ENCODE data around the gene CRIP3.

CRIP3 gene

GRCh38 chr6:43325876-43326275 is 17.2 kb upstream of the CRIP3 start:
- no peak for DNase-seq (ENCODE audit: low read depth)
- TF ChIP-seq CTCF (IDR thresholded peaks at IDR 0.05; ENCODE audit: low read length, missing control alignments), result no peak
- no peak overlapping the region for H3K4me3 ChIP-seq (replicated peaks; ENCODE audit: low read depth, low read length)

DNA sequence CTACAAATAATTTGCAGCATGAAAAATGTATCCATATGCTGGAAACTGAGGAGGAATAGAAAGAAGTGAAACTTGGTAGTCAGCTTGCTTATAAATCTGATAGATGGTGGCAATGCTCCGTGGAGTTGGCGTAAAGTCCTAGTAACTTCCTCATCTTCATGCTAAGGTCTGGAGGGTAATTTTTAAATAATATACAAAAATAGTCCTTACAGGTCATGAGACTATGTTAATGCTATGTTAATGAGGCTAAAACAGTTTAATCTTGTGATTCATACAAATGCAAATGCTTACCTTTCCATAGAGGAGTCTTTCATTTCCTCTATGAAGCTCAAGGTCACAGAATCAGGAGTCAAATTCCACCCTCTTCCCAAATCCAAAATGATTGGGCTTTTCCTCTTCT is 9.4 kb upstream of the CRIP3 start:
- DNase-seq (ENCODE audit: low read depth), result no peak
- H3K4me3 ChIP-seq (replicated peaks; ENCODE audit: low read depth, low read length), result no peak overlapping the region
- TF ChIP-seq CTCF (IDR thresholded peaks at IDR 0.05; ENCODE audit: low read length, missing control alignments), result no peak

DNA sequence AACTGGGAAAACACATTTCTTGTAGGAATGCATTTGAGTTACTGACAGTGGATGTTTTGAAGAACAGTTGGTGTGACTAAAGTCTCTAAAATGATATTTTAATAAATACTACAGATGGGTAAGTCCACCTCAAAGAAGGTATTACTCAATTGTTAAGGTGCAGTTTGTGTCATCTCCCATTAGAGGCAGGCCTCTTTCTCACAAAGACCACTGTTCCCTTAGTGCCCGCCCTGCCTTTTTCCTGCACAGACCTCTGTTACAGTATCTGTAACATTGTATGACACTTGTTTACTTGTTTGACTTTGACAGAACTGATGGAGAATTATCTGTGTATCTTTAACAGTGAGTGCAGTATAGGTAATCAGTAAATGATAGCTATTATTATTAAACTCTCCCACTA is 5.2 kb upstream of the CRIP3 start:
- no peak for TF ChIP-seq CTCF (IDR thresholded peaks at IDR 0.05; ENCODE audit: low read length, missing control alignments)
- no peak for DNase-seq (ENCODE audit: low read depth)
- H3K4me3 ChIP-seq (replicated peaks; ENCODE audit: low read depth, low read length), result no peak overlapping the region

- no peak for DNase-seq (ENCODE audit: low read depth)
- no peak for TF ChIP-seq CTCF (IDR thresholded peaks at IDR 0.05; ENCODE audit: low read length, missing control alignments)
- no peak overlapping the region for H3K4me3 ChIP-seq (replicated peaks; ENCODE audit: low read depth, low read length)
Observed at GRCh38 chr6:43311666-43312065, 3.0 kb upstream of the CRIP3 start.

GRCh38 chr6:43310624-43311023 is 2.0 kb upstream of the CRIP3 start:
- H3K4me3 ChIP-seq (replicated peaks; ENCODE audit: low read depth, low read length), result no peak overlapping the region
- DNase-seq (ENCODE audit: low read depth), result no peak
- no peak for TF ChIP-seq CTCF (IDR thresholded peaks at IDR 0.05; ENCODE audit: low read length, missing control alignments)

DNA sequence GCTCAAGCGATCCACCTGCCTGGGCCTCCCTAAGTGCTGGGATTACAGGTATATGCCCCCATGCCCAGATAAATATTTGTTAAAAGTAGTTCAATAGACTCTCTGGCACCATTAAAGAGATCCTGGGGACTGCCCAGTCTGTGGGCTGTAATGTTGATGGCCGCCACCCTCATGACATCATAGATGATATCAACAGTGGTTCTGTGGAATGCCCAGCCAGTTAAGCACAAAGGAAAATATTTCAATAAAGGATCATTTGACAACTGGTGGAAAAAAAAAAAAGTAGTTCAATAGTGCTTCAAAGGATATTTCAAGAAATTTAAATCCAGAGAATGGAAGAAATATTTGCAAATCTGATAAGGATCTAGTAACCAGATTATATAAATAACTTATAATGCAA is 1.5 kb upstream of the CRIP3 start:
- DNase-seq (ENCODE audit: low read depth), result no peak
- no peak for TF ChIP-seq CTCF (IDR thresholded peaks at IDR 0.05; ENCODE audit: low read length, missing control alignments)

DNA sequence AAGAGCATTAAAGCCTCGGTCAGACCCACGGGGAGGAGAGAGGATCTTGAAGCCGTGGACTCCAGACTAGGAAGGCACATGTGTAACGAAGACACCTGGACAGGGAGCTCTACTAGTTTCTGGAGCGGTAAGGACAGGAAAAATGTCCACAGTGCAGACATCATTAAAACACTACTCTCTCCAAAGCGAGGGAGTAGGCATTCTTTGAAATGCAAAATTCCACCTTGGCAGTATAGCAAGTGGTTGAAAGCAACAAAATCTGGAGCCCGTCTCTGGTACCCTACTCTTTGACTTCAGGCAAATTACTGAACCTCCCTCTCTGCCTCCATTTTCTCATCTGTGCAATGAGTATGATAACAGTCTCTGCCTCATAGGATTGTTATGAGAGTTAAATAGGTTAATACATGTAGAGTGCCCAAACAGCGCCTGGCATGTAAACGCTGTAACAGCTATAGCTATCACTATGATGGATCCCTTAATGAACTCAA is 408 bp upstream of the CRIP3 start:
- no peak for TF ChIP-seq CTCF (IDR thresholded peaks at IDR 0.05; ENCODE audit: low read length, missing control alignments)
- no peak for DNase-seq (ENCODE audit: low read depth)
- no peak overlapping the region for H3K4me3 ChIP-seq (replicated peaks; ENCODE audit: low read depth, low read length)

More for the DNA sequence above, 1.5 kb upstream of the CRIP3 start:
- no peak overlapping the region for H3K4me3 ChIP-seq (replicated peaks; ENCODE audit: low read depth, low read length)
